ENCODE data around the gene KCNV2. TPM values are rescaled to one million over a fixed set of nuclear protein-coding genes. Genes with fewer than 3 reads are reported as not detected.

The KCNV2 gene
- total and polyA plus RNA-seq, 12 donors, result not detected

DNA sequence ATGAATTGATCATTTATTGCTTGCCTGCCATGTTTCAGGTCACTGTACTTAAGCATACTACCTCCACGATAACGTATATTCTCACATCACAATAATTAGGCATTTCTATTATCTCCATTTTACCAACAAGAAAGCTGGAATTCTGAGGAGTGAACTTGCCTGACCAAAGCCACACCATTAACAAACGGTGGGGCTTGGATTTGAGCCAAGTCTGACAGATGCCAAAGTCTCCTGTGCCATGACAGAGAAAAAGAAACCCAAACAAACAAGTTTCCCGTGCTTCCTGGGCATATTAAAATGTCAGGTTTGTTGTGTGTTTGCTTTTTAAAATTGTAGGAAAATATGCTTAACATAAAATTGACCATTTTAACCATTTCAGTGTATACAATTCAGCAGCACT lies 40.8 kb upstream of the KCNV2 start:
- no peak for DNase-seq
- Histone ChIP-seq H3K4me1 (replicated peaks in 1 of 2) (no peaks in the 10 kb centered on the region), H3K4me3 (no peak overlapping the region), H3K9me3 (replicated peaks in 1 of 3) (no peaks in the 10 kb centered on the region), H3K36me3 (replicated peaks in 1 of 2) (no peaks in the 10 kb centered on the region), H3K27me3 (no peaks in the 10 kb centered on the region), H3K27ac (no peak overlapping the region)
- TF ChIP-seq, protein P1, sequence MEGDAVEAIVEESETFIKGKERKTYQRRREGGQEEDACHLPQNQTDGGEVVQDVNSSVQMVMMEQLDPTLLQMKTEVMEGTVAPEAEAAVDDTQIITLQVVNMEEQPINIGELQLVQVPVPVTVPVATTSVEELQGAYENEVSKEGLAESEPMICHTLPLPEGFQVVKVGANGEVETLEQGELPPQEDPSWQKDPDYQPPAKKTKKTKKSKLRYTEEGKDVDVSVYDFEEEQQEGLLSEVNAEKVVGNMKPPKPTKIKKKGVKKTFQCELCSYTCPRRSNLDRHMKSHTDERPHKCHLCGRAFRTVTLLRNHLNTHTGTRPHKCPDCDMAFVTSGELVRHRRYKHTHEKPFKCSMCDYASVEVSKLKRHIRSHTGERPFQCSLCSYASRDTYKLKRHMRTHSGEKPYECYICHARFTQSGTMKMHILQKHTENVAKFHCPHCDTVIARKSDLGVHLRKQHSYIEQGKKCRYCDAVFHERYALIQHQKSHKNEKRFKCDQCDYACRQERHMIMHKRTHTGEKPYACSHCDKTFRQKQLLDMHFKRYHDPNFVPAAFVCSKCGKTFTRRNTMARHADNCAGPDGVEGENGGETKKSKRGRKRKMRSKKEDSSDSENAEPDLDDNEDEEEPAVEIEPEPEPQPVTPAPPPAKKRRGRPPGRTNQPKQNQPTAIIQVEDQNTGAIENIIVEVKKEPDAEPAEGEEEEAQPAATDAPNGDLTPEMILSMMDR (IDR thresholded peaks at IDR 0.05), result no peak
- no peak for TF ChIP-seq POLR2A (IDR thresholded peaks at IDR 0.05)
- intact Hi-C loops (cut with DNase I), result no loop called here
- WGBS, 4 donors, result 67 to 73% (median 70%) methylated on average over 4 of the region's 4 CpGs

DNA sequence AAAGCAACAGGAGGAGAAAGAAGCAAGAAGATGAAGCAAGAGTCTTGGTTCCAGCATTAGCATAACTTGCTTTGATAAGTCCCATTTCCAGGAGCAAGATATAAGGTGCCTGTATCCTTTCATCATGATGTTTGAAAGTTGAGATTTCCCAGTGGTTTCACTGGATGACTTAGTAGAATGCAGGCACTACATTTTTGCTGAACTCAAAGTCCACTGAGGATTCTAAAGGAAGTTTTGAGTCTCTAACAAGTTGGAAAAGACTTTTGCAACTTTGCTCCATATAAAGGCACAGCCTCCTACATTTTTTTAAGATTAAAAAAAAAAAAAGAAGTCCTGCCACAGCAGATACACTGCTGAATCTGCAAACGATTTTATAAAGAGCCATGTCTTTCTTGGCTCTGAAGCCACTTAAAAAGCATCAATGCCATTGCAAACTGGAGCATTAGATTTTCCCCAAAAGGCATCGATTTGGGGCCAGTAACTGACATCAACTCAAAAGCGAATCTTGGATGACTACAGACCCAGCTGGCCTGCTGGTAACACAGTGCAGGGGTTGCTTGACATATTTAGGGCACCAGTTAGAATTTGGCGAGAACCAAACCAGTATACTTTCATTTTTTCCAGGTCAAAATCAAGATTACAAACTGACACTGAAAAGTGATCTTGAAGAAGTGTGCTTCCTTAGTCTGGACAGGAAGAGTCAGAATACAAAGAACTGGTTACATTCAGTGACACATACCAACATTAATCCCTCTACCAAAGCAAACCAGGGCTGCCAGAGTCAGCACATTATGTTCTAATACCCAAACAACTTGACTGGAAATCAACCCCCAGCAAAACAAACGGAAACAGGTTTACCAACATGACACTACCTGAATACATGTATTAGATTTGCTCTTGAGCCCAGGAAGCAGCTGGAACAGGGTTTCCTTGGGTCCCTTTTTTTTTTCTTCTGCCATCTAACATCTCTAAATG lies 39.1 kb upstream of the KCNV2 start:
- Histone ChIP-seq H3K4me1 (replicated peaks in 1 of 2) (no peaks in the 10 kb centered on the region), H3K4me3 (no peak overlapping the region), H3K36me3 (replicated peaks in 1 of 2) (no peaks in the 10 kb centered on the region), H3K27ac (no peak overlapping the region), H3K27me3 (no peaks in the 10 kb centered on the region), H3K9me3 (replicated peaks in 1 of 3) (no peaks in the 10 kb centered on the region)
- 56 to 78% (median 67%) methylated on average over 5 of the region's 5 CpGs for WGBS, 4 donors
- intact Hi-C loops (cut with DNase I), result no loop called here
- TF ChIP-seq, protein P1 (IDR thresholded peaks at IDR 0.05), result no peak
- TF ChIP-seq POLR2A (IDR thresholded peaks at IDR 0.05), result no peak
- no peak for DNase-seq

DNA sequence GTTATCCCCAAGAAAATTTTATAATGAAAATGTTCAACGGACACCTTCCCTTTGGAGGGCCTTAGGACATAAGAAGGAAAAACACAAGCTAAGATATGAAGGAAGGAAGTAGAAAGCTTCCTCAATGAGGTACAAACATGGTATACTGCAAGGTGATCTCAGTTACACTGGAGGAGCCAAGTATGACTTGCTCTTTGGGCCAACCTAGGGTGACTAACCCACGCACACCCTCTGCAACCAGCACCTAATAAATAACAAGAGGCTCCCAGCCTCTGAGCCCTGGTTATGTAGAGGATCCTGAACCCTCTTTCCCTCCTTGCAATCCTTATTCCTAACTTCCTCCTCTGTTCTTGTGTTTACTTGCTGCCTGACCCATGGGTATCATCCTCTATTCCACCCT lies 38.3 kb upstream of the KCNV2 start:
- H3K27ac ChIP-seq, result no peak overlapping the region
- 94 to 97% (median 96%) methylated on average over 2 of the region's 2 CpGs for WGBS, 4 donors
- no peak overlapping the region for H3K4me3 ChIP-seq
- TF ChIP-seq POLR2A (IDR thresholded peaks at IDR 0.05), result no peak
- TF ChIP-seq, protein P1 (IDR thresholded peaks at IDR 0.05), result no peak
- H3K36me3 ChIP-seq (replicated peaks in 1 of 2), result no peaks in the 10 kb centered on the region
- no peaks in the 10 kb centered on the region for H3K4me1 ChIP-seq (replicated peaks in 1 of 2)
- no peak for DNase-seq
- H3K27me3 ChIP-seq, result no peaks in the 10 kb centered on the region
- H3K9me3 ChIP-seq (replicated peaks in 1 of 3), result no peaks in the 10 kb centered on the region
- intact Hi-C loops (cut with DNase I), result no loop called here

DNA sequence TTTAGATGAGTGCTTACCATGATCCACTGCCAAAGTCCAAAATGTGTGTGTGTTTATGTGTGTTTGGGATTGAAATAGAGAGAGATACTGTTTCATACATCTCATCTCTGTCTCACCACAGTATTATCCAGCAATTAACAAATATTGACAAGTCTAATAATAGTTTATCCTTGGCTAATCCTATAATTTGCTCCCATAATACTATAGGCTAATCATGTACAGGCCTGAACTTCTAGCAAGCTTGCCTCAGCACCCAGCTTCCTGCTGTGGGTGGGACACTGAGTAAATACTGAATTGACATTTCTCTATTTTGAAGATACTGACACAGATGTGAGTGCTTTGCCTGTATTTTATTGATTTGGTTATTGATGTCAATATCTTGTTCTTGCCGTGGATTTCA lies 35.3 kb upstream of the KCNV2 start:
- Histone ChIP-seq H3K27ac (no peak overlapping the region), H3K9me3 (replicated peaks in 1 of 3) (no peaks in the 10 kb centered on the region), H3K36me3 (replicated peaks in 1 of 2) (no peaks in the 10 kb centered on the region), H3K4me1 (replicated peaks in 1 of 2) (no peaks in the 10 kb centered on the region), H3K27me3 (no peaks in the 10 kb centered on the region), H3K4me3 (no peak overlapping the region)
- TF ChIP-seq POLR2A (IDR thresholded peaks at IDR 0.05), result no peak
- WGBS, 4 donors, result 89 to 94% (median 93%) methylated on average over 1 of the region's 1 CpG
- intact Hi-C loops (cut with DNase I), result no loop called here
- no peak for DNase-seq

Measured in adrenal gland (tissue), 12 donors.